ENCODE data around the gene ARHGEF4. TPM values are rescaled to one million over a fixed set of nuclear protein-coding genes. Genes with fewer than 3 reads are reported as not detected.
"Not testable (repeated sequence)": the region's sequence is repeated elsewhere in the genome, so short reads cannot be mapped to it uniquely, and the experiment has no call there.

The ARHGEF4 gene
- total RNA-seq, 1 donor from 2014 or later, result 2.6 TPM

- H3K36me3 Mint-ChIP-seq (ENCODE audit: unreplicated experiment), result peaks cover 28% of the 10 kb centered on the region
- H3K4me1 Mint-ChIP-seq (ENCODE audit: unreplicated experiment), result peaks cover 15% of the 10 kb centered on the region
- no peak for TF ChIP-seq CTCF (IDR thresholded peaks at IDR 0.05)
- H3K27me3 Mint-ChIP-seq (ENCODE audit: unreplicated experiment), result no peaks in the 10 kb centered on the region
- no peak overlapping the region for H3K4me3 Mint-ChIP-seq (ENCODE audit: unreplicated experiment)
- peak overlapping the region; percentile 8 for H3K27ac Mint-ChIP-seq (ENCODE audit: unreplicated experiment)
- no peaks in the 10 kb centered on the region for H3K9me3 Mint-ChIP-seq (ENCODE audit: unreplicated experiment)
- DNase-seq (ENCODE audit: extremely low spot score, unreplicated experiment), result no peak
Observed at GRCh38 chr2:131067465-131068125, 230.9 kb downstream of the ARHGEF4 start.

DNA sequence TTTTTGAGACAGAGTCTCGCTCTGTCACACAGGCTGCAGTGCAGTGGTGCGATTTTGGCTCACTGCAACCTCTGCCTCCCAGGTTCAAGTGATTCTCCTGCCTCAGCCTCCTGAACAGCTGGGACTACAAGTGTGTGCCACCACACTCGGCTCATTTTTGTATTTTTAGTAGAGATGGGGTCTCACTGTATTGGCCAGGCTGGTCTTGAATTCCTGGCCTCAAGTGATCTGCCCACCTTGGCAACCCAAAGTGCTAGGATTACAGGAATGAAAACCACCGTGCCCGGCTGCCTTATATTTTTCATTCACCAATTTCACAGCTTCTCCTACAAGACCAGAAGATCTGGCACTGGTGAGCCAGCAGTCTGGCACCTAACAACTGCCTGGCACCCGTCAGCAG is 231.5 kb downstream of the ARHGEF4 start:
- DNase-seq (ENCODE audit: extremely low spot score, unreplicated experiment); H3K27ac Mint-ChIP-seq (ENCODE audit: unreplicated experiment); H3K4me3 Mint-ChIP-seq (ENCODE audit: unreplicated experiment); H3K9me3 Mint-ChIP-seq (ENCODE audit: unreplicated experiment); H3K27me3 Mint-ChIP-seq (ENCODE audit: unreplicated experiment): not testable (repeated sequence)
- Mint-ChIP-seq H3K36me3 (ENCODE audit: unreplicated experiment) (peaks cover 28% of the 10 kb centered on the region), H3K4me1 (ENCODE audit: unreplicated experiment) (peaks cover 15% of the 10 kb centered on the region)

- not testable (repeated sequence) for H3K4me3 Mint-ChIP-seq (ENCODE audit: unreplicated experiment); H3K9me3 Mint-ChIP-seq (ENCODE audit: unreplicated experiment); H3K27me3 Mint-ChIP-seq (ENCODE audit: unreplicated experiment); H3K27ac Mint-ChIP-seq (ENCODE audit: unreplicated experiment); DNase-seq (ENCODE audit: extremely low spot score, unreplicated experiment); H3K4me1 Mint-ChIP-seq (ENCODE audit: unreplicated experiment)
- H3K36me3 Mint-ChIP-seq (ENCODE audit: unreplicated experiment), result peaks cover 49% of the 10 kb centered on the region
Observed at GRCh38 chr2:131075578-131075977, 238.9 kb downstream of the ARHGEF4 start.

- peaks cover 1% of the 10 kb centered on the region for H3K4me1 Mint-ChIP-seq (ENCODE audit: unreplicated experiment)
- no peaks in the 10 kb centered on the region for H3K27me3 Mint-ChIP-seq (ENCODE audit: unreplicated experiment)
- no peak overlapping the region for H3K4me3 Mint-ChIP-seq (ENCODE audit: unreplicated experiment)
- TF ChIP-seq CTCF (IDR thresholded peaks at IDR 0.05), result no peak
- H3K36me3 Mint-ChIP-seq (ENCODE audit: unreplicated experiment), result peaks cover 45% of the 10 kb centered on the region
- H3K27ac Mint-ChIP-seq (ENCODE audit: unreplicated experiment), result no peak overlapping the region
- no peak for DNase-seq (ENCODE audit: extremely low spot score, unreplicated experiment)
- H3K9me3 Mint-ChIP-seq (ENCODE audit: unreplicated experiment), result no peaks in the 10 kb centered on the region
Observed at GRCh38 chr2:131076707-131077106, 240.0 kb downstream of the ARHGEF4 start.

GRCh38 chr2:131077182-131077846 is 240.6 kb downstream of the ARHGEF4 start:
- no peak overlapping the region for H3K4me3 Mint-ChIP-seq (ENCODE audit: unreplicated experiment)
- no peak for TF ChIP-seq CTCF (IDR thresholded peaks at IDR 0.05)
- H3K36me3 Mint-ChIP-seq (ENCODE audit: unreplicated experiment), result peaks cover 46% of the 10 kb centered on the region

GRCh38 chr2:131077966-131078365 is 241.3 kb downstream of the ARHGEF4 start:
- Mint-ChIP-seq H3K9me3 (ENCODE audit: unreplicated experiment) (no peaks in the 10 kb centered on the region), H3K27ac (ENCODE audit: unreplicated experiment) (no peak overlapping the region), H3K4me3 (ENCODE audit: unreplicated experiment) (no peak overlapping the region), H3K4me1 (ENCODE audit: unreplicated experiment) (peaks cover 1% of the 10 kb centered on the region), H3K27me3 (ENCODE audit: unreplicated experiment) (no peaks in the 10 kb centered on the region), H3K36me3 (ENCODE audit: unreplicated experiment) (peaks cover 46% of the 10 kb centered on the region)
- no peak for DNase-seq (ENCODE audit: extremely low spot score, unreplicated experiment)
- TF ChIP-seq CTCF (IDR thresholded peaks at IDR 0.05), result no peak

More at GRCh38 chr2:131077182-131077846, 240.6 kb downstream of the ARHGEF4 start:
- Mint-ChIP-seq H3K4me1 (ENCODE audit: unreplicated experiment) (peaks cover 1% of the 10 kb centered on the region), H3K27ac (ENCODE audit: unreplicated experiment) (no peak overlapping the region), H3K9me3 (ENCODE audit: unreplicated experiment) (no peaks in the 10 kb centered on the region), H3K27me3 (ENCODE audit: unreplicated experiment) (no peaks in the 10 kb centered on the region)
- no peak for DNase-seq (ENCODE audit: extremely low spot score, unreplicated experiment)

GRCh38 chr2:131079931-131080330 is 243.2 kb downstream of the ARHGEF4 start:
- H3K27ac Mint-ChIP-seq (ENCODE audit: unreplicated experiment); DNase-seq (ENCODE audit: extremely low spot score, unreplicated experiment); H3K27me3 Mint-ChIP-seq (ENCODE audit: unreplicated experiment); H3K9me3 Mint-ChIP-seq (ENCODE audit: unreplicated experiment); H3K4me3 Mint-ChIP-seq (ENCODE audit: unreplicated experiment); H3K4me1 Mint-ChIP-seq (ENCODE audit: unreplicated experiment): not testable (repeated sequence)
- H3K36me3 Mint-ChIP-seq (ENCODE audit: unreplicated experiment), result peaks cover 37% of the 10 kb centered on the region

Measured in osteocyte (in vitro differentiated cells).